Dermis blood vessel endothelial cell (primary cell): Measurements from ENCODE around the gene GRAMD1B. TPM values are rescaled to one million over a fixed set of nuclear protein-coding genes. Genes with fewer than 3 reads are reported as not detected.
A peak's percentile ranks its signal among the peaks of the same experiment; 100 is the strongest.

ENCODE experiments used
- DNase-seq: peaks from one replicate; pipeline ENCODE4 v3.0.0; 2010
- total RNA-seq: library from RNA; depleted of rRNA; stranded (reverse); fragments of >200 nt; gene quantifications from 2 replicates; pipeline ENCODE4 v1.2.3, GENCODE V29; 2014

Gene GRAMD1B
- total RNA-seq, 1 donor from 2014 or later: 3.7 TPM

GRCh38 chr11:123594188-123594901 lies 164.3 kb downstream of the GRAMD1B start:
- DNase-seq: no peak

GRCh38 chr11:123594921-123595320 lies 164.9 kb downstream of the GRAMD1B start:
- DNase-seq: no peak

GRCh38 chr11:123597859-123598258 lies 167.8 kb downstream of the GRAMD1B start:
- no peak for DNase-seq

GRCh38 chr11:123601136-123601535 lies 171.1 kb downstream of the GRAMD1B start:
- DNase-seq: no peak

GRCh38 chr11:123601743-123602142 lies 171.7 kb downstream of the GRAMD1B start:
- no peak for DNase-seq

GRCh38 chr11:123603666-123604065 lies 173.6 kb downstream of the GRAMD1B start:
- no peak for DNase-seq

- DNase-seq: no peak
These were observed 177.7 kb downstream of the GRAMD1B start for GRCh38 chr11:123607781-123608180.

GRCh38 chr11:123608371-123608770 lies 178.3 kb downstream of the GRAMD1B start:
- DNase-seq: no peak

GRCh38 chr11:123608945-123609344 lies 178.9 kb downstream of the GRAMD1B start:
- DNase-seq: no peak

- no peak for DNase-seq
These were observed 181.6 kb downstream of the GRAMD1B start for GRCh38 chr11:123611698-123612097.

- no peak for DNase-seq
These were observed 186.6 kb downstream of the GRAMD1B start for GRCh38 chr11:123616505-123617198.

- DNase-seq: no peak
These were observed 192.5 kb downstream of the GRAMD1B start for GRCh38 chr11:123622576-123622975.

GRCh38 chr11:123624974-123625373 lies 194.9 kb downstream of the GRAMD1B start:
- no peak for DNase-seq

- DNase-seq: peak; percentile 54
These were observed 199.0 kb downstream of the GRAMD1B start for GRCh38 chr11:123628936-123629683.

- DNase-seq: no peak
These were observed 200.1 kb downstream of the GRAMD1B start for GRCh38 chr11:123630126-123630608.

GRCh38 chr11:123640029-123640428 lies 210.0 kb downstream of the GRAMD1B start:
- DNase-seq: no peak

GRCh38 chr11:123640677-123641494 lies 210.8 kb downstream of the GRAMD1B start:
- DNase-seq: peak; percentile 67

- no peak for DNase-seq
These were observed 211.4 kb downstream of the GRAMD1B start for GRCh38 chr11:123641495-123641840.

- DNase-seq: no peak
These were observed 212.4 kb downstream of the GRAMD1B start for GRCh38 chr11:123642435-123642834.

- DNase-seq: no peak
These were observed 215.4 kb downstream of the GRAMD1B start for GRCh38 chr11:123645286-123645975.

- no peak for DNase-seq
These were observed 220.8 kb downstream of the GRAMD1B start for GRCh38 chr11:123650901-123651300.

- DNase-seq: no peak
These were observed 222.5 kb downstream of the GRAMD1B start for GRCh38 chr11:123652599-123652998.
